HepG2 (cell line): ENCODE measurements around the gene RIMS3.

Experiments used
- MAFF ChIP-seq: IDR thresholded peaks from 2 replicates; pipeline ENCODE4 v1.6.1; 2011; ENCODE audit warnings: low read depth, low read length, improper control_type of control experiment
- MTF1 ChIP-seq: sonication (generic); formaldehyde crosslinking; IDR thresholded peaks from 2 replicates; pipeline ENCODE4 v1.5.0; 2020; ENCODE audit warnings: missing genetic modification reagents
- POLR2A ChIP-seq, 2 experiments: IDR thresholded peaks; 2 replicates each; pipeline ENCODE4 v1.6.1; 2011; ENCODE audit warnings: low read depth in 2 of 2, low read length in 2 of 2, mild to moderate bottlenecking in 1 of 2, moderate library complexity in 1 of 2; ENCODE audit not compliant: insufficient read depth in 1 of 2
- POLR2AphosphoS5 ChIP-seq: IDR thresholded peaks from 2 replicates; pipeline ENCODE4 v1.6.1; 2012; ENCODE audit warnings: low read depth, low read length
- SP1 ChIP-seq, 2 experiments: fragments of 450-650 bp in 1 of 2; sonication (generic) in 1 of 2; formaldehyde crosslinking in 1 of 2; IDR thresholded peaks; 2 replicates each; pipeline versions ENCODE4 v1.4.0 to v1.6.1; 2016 to 2020; ENCODE audit warnings: missing genetic modification reagents in 1 of 2
- SP2 ChIP-seq: sonication (generic); formaldehyde crosslinking; IDR thresholded peaks from 2 replicates; pipeline ENCODE4 v1.5.1; 2020; ENCODE audit warnings: mild to moderate bottlenecking, missing genetic modification reagents
- THYN1 ChIP-seq: sonication (generic); formaldehyde crosslinking; IDR thresholded peaks from 2 replicates; pipeline ENCODE4 v1.8.1; 2023; ENCODE audit warnings: low read depth, mild to moderate bottlenecking, moderate library complexity, missing genetic modification reagents, borderline replicate concordance
- U2AF2 ChIP-seq: fragments of 200-400 bp; formaldehyde crosslinking; IDR thresholded peaks from 2 replicates; pipeline ENCODE4 v1.6.1; 2017; ENCODE audit warnings: low read depth, mild to moderate bottlenecking, low read length
- XRCC5 ChIP-seq: fragments of 200-400 bp; formaldehyde crosslinking; optimal IDR thresholded peaks from 2 replicates; pipeline ENCODE3; 2017; ENCODE audit warnings: mild to moderate bottlenecking, low read length
- ZC3H4 ChIP-seq: sonication (generic); formaldehyde crosslinking; IDR thresholded peaks from 2 replicates; pipeline ENCODE4 v1.4.0; 2020; ENCODE audit warnings: missing genetic modification reagents, borderline replicate concordance
- ZNF44 ChIP-seq: sonication (generic); formaldehyde crosslinking; IDR thresholded peaks from 2 replicates; pipeline ENCODE4 v1.5.1; 2020; ENCODE audit warnings: mild to moderate bottlenecking, missing genetic modification reagents
- TF ChIP-seq, protein P1 (sequence below): IDR thresholded peaks from 2 replicates; pipeline ENCODE4 v1.6.1; 2016
- TF ChIP-seq, protein P2 (sequence below): IDR thresholded peaks from 2 replicates; pipeline ENCODE4 v1.6.1; 2012; ENCODE audit warnings: low read depth, low read length, improper control_type of control experiment

DNA sequence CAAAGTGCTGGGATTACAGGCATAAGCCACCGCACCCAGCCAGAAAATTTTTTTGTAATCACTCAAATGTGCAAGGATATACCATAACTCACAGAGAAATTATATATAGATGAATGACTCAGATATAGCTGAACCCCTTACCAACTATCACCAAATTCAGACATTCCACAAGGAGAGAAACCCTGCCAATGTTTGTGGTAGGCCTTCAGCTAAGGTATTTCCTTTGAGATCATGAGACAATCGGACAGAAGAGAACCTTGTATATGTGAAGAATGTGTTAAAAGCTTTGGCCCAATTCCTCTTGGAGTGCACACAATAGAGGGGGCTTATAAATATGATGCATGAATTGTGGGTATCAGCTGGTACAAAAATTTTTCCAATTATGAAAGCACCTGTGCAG is 83.4 kb downstream of the RIMS3 start:
- TF ChIP-seq SP2 (CRISPR knock-in tag) (no peak), POLR2A (IDR thresholded peaks at IDR 0.05; ENCODE audit: insufficient read depth in 1 of 2, low read depth in 2 of 2, low read length in 2 of 2) (no peak), U2AF2 (no peak), ZC3H4 (CRISPR knock-in tag) (no peak), SP1 (IDR thresholded peaks at IDR 0.05) (no peak), SP1 (CRISPR knock-in tag; IDR thresholded peaks at IDR 0.05) (no peak), POLR2AphosphoS5 (no peak), ZNF44 (CRISPR knock-in tag) (no peak), XRCC5 (no peak), MAFF (no peak), MTF1 (CRISPR knock-in tag) (no peak), THYN1 (CRISPR knock-in tag) (no peak)
- TF ChIP-seq, protein P1, sequence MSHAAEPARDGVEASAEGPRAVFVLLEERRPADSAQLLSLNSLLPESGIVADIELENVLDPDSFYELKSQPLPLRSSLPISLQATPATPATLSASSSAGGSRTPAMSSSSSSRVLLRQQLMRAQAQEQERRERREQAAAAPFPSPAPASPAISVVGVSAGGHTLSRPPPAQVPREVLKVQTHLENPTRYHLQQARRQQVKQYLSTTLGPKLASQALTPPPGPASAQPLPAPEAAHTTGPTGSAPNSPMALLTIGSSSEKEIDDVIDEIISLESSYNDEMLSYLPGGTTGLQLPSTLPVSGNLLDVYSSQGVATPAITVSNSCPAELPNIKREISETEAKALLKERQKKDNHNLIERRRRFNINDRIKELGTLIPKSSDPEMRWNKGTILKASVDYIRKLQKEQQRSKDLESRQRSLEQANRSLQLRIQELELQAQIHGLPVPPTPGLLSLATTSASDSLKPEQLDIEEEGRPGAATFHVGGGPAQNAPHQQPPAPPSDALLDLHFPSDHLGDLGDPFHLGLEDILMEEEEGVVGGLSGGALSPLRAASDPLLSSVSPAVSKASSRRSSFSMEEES (CRISPR knock-in tag): no peak
- TF ChIP-seq, protein P2, sequence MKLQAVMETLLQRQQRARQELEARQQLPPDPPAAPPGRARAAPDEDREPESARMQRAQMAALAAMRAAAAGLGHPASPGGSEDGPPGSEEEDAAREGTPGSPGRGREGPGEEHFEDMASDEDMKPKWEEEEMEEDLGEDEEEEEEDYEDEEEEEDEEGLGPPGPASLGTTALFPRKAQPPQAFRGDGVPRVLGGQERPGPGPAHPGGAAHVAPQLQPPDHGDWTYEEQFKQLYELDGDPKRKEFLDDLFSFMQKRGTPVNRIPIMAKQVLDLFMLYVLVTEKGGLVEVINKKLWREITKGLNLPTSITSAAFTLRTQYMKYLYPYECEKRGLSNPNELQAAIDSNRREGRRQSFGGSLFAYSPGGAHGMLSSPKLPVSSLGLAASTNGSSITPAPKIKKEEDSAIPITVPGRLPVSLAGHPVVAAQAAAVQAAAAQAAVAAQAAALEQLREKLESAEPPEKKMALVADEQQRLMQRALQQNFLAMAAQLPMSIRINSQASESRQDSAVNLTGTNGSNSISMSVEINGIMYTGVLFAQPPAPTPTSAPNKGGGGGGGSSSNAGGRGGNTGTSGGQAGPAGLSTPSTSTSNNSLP: no peak
